HG03196 (cell line): ENCODE results near the gene MAPK1.
"Not testable (repeated sequence)": the region's sequence is repeated elsewhere in the genome, so short reads cannot be mapped to it uniquely, and the experiment has no call there.

Experiments
- ATAC-seq: cut with Tn5 transposase; IDR thresholded peaks from one replicate; pipeline ENCODE4 v1.9.1; 2021; ENCODE audit not compliant: unreplicated experiment

MAPK1 gene

DNA sequence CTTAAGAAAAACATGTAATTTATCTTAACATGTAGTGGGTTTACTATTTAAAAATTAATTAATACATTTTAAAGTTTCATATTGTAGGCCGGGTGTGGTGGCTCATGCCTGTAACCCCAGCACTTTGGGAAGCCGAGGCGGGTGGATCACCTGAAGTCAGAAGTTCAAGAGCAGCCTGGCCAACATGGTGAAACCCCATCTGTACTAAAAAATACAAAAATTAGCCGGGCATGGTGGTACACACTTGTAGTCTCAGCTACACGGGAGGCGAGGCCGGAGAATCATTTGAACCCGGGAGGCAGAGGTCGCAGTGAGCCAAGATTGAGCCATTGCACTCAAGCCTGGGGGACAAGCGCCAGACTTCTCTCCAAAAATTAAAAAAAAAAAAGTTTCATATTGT is 73.7 kb downstream of the MAPK1 start:
- not testable (repeated sequence) for ATAC-seq

GRCh38 chr22:21791635-21792625 is 75.5 kb downstream of the MAPK1 start:
- ATAC-seq, result no peak

DNA sequence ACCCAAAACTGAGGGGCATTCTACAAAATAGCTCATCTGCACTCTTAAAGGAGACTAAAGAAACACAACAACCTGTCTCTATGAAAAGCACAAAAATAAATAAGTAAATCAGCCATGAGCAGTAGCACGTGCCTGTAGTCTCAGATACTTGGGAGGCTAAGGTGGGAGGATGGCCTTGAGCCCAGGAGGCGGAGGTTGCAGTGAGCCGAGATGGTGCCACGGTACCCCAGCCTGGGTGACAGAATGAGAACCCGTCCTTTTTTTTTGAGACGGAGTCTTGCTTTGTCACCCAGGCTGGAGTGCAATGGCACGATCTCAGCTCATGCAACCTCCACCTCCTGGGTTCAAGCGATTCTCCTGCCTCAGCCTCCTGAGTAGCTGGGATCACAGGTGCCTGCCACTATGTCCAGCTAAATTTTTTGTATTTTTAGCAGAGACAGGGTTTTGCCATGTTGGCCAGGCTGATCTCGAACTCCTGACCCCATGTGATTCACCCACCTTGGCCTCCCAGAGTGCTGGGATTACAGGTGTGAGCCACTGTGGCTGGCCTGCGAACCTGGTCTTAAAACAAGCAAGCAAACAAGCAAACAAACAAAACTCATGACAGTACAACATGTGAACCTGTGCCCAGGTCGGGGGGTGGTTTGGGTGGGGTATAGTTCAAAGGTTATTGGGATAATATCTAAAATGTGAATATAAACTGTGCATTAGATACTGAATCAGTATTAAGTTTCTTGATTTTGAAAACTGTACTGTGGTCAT is 76.4 kb downstream of the MAPK1 start:
- not testable (repeated sequence) for ATAC-seq

- ATAC-seq, result no peak
These were observed 77.1 kb downstream of the MAPK1 start for GRCh38 chr22:21790359-21790758.

DNA sequence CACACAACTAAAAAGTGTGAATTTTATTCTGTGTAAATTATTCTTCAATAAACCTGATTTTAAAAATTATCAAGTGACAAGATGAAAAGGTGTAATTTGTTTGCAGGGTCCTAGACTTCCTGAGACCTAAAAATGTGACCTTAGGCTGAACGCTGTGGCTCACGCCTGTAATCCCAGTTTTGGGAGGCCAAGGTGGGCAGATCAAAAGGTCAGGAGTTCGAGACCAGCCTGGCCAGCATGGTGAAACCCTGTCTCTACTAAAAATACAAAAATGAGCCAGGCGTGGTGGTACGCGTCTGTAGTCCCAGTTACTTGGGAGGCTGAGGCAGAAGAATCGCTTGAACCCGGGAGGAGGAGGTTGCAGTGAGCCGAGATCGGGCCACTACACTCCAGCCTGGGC is 79.9 kb downstream of the MAPK1 start:
- not testable (repeated sequence) for ATAC-seq

DNA sequence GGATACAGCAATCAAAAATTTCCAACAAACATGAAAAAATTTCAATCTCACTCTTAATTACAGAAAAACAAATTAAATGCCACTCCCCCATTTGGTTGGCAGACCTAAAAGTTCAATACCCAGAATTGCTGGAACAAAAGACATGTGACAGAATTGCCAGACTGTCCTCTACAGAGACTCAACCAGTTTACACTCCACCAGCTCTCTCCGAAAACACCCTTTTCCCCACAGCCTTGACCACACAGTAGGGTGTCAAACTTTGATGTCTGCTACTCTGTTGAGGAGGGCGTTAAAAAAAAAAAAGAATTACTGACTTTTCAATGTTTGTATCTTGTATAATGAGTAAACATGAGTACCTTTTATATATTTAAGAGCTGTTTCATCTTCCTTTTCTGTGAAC is 87.2 kb downstream of the MAPK1 start:
- ATAC-seq, result no peak

GRCh38 chr22:21779444-21779843 is 88.0 kb downstream of the MAPK1 start:
- ATAC-seq, result no peak

DNA sequence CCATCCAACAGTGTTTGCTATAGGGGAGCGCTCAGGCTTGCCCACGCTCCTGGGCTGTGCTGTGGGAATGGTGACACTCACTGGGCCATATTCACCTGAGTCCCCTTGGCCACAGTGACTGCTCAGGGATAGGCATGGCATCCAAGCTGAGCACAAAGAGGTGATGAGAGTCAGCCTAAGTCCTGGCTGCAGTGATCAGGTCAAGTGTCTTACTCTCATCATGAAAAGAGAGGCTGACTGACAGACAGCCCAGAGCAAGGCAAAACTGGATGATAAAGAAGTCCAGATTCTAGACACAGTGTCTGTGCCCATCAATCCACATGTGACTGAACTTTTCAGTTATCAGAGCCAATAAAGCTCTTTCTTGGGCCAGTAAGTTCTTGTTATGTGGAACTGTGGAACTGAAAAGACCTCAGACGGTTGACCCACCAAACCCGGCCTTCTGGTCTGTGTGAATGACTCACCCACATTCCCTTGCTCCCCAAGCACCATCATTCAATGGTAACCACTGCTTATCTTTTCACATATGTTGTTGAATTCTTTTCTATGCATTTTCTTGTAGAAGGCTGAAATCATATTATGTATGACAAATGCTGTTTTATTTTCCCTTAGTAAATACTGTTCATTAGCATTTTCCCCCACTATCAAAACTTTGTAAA is 88.6 kb downstream of the MAPK1 start:
- no peak for ATAC-seq

DNA sequence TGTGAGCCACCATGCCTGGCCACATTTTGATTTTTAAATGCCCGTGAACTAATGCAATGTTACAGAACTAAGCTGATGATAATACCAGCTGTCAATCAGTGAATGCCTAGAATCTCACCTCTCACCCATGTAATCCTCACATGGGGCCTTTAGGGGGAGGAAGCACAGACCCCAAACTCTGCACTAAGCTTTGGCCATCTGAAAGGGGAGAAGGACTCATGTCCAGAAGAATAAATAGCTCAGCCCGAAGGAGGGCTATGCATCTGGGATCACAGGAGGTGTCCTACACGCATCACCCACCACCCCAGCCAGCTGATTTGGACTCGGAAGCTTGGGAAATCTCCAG is 95.8 kb downstream of the MAPK1 start:
- no peak for ATAC-seq

GRCh38 chr22:21768435-21768834 is 99.0 kb downstream of the MAPK1 start:
- no peak for ATAC-seq

- no peak for ATAC-seq
These were observed 100.6 kb downstream of the MAPK1 start for GRCh38 chr22:21766691-21767462.

GRCh38 chr22:21765909-21766529 is 101.4 kb downstream of the MAPK1 start:
- ATAC-seq, result no peak

DNA sequence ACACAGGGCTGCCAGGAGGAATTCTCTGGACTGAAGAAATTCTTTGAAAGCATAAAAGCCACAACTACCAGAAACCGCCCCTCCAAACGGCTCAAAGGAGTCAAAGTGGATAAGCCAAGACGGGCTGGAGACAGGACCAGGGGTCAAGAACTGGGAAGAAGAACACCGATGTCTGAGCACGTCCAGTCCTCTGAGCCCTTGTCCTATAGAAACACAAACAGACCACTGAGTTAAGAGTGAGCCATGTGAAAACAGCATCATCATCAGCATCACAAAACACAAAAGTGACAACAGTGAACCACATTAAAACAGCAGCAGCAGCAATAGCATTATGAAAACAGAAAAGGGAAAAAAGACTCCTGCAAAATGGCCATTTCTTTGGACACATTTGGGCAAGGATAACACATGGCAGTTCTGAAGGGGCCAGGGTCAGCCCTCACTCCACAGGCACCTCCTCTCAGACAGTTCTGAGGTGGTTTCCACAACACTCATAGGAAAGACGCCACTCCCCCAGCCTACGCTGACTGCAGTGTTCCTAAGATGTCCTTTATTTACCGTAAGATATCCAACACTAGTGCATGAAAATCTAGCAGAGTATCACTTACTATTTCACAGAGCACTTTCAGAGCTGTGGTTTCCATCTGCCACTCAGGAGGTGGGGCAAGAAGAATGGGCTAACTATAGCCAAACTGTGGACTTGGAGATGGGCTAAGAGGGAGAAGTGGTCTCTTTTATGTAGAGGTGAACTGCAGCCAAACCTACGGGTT is 103.2 kb downstream of the MAPK1 start:
- no peak for ATAC-seq

DNA sequence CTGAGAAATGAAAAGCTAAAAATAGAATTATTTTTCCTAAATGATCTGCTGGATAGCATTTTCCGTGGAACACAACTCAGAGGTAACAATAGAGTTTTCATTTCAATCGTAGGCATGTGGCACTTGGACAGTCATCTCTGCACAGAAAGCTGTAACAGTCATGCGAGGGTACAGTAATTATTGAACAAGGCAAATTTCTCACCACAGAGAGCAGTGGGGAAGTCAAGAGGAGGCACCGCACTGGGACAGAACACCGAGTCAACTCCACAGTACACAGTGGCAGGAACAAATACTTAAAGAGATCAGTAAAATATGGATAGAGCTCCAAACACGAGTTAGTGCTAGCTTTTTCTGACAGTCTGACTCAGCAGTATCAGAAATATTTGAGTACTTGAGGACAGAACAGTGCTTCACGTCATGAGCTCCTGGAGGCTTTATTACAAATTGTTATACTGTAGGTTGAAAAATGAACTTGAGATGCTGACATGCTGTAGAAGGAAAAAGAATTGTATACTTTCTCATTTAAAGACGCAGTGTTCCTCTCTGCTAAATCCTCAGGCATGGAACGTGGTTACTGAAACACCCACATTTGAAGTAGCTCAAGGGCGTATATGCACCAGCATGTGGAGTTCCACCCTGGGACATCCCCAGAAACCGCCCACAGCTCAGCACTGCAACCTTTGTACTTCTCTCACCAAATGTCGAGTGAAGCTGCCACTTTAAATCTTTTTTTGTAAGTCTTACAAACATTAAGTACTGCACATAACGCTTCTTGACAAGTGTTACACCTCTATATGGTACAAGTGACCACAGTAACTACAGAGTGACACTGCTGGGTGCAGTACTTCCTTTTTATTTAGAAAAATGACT is 104.5 kb downstream of the MAPK1 start:
- no peak for ATAC-seq

DNA sequence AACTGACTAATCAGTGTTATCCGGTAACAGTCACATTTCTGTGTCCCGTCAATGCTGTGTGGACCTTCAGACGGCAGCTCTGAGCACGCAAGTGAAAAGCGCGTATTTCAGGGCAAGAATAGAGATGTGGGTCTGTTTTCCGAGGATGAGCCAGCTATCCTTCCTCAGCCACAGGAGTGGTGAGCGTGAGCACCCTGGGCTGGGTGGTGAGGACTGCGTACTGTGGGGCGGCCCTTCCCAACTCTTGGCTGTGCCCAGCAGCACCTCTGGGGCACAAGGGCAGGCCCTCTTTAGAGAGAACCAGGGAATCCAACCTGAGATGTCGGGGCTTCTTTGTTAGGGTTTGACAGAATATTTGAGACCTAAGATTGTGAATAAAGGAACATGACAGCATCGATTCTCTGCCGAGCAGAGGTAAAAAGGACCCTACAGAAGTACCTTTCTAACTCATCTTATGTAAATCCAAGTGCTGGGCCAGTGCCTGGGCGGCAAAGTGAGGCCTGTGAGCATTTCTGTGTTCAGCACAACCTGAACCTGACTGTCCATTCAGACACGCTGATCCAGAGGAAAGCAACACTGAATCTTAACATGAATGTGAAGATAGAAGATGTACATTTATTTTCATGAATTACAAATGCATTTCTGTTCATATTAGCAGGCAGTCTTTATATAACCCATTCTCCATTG is 105.3 kb downstream of the MAPK1 start:
- no peak for ATAC-seq

DNA sequence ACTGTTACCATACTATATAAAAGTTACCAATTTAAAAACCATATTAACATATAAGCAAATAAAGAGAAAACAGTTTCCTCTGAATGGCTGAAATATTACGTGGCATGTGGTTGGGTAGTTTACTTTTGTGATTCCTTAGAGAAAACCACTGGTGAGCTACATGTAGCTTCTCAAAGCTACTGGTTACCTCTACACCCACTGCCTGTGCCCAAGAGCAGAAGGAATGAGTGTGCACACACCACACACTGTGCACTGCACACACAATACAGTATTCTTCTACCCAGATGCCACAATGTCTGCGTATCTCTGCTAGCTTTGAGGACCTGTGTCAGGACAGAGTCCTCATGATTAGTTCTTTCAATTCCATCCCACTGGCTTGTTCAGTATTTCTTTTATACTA is 106.4 kb downstream of the MAPK1 start:
- ATAC-seq, result no peak

DNA sequence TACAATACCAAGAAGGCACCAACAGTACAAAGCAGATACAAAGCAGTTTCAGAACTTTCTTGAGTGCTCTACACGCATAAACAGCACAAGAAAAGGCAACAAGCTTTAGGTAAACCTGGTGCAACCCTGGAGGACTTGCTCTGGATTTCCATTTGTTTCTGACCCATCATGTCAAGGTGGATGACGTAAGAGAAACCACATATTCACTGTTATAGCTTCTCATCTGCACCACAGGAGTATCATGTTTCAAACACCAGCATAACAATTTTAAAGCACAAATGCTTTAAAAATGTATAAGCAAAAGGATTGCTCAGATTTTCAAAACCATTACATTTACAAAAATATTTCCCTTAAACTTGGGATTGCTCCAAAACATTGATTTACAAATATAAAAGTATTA is 106.8 kb downstream of the MAPK1 start:
- no peak for ATAC-seq
